Measurements from ENCODE around the gene KDM2B. TPM values are rescaled to one million over a fixed set of nuclear protein-coding genes. Genes with fewer than 3 reads are reported as not detected.

KDM2B gene
- total RNA-seq, 1 experiment from 2014 or later = 49.3 TPM

GRCh38 chr12:121611306-121611705 is 30.5 kb upstream of the KDM2B start:
- DNase-seq (ENCODE audit: low spot score) = no peak
- BruUV-seq (replicated peaks) = no TSS peak
- Histone ChIP-seq H3K27me3 (replicated peaks; ENCODE audit: insufficient read depth, low read depth, low read length, poor library complexity) (no peaks in the 10 kb centered on the region), H3K27ac (ENCODE audit: low read depth, low read length, poor library complexity, severe bottlenecking) (no peak overlapping the region), H3K4me1 (ENCODE audit: insufficient read depth, low read length, poor library complexity, severe bottlenecking) (peaks cover 9% of the 10 kb centered on the region), H3K4me3 (ENCODE audit: low read depth, low read length, poor library complexity, severe bottlenecking) (no peak overlapping the region), H3K9me3 (ENCODE audit: low read depth, low read length, poor library complexity, severe bottlenecking) (no peaks in the 10 kb centered on the region), H3K36me3 (ENCODE audit: insufficient read depth, low read length, poor library complexity, severe bottlenecking) (no peaks in the 10 kb centered on the region)
- intact Hi-C loops (cut with micrococcal nuclease; ENCODE audit: unreplicated experiment) = no loop called here
- ChIA-PET CTCF (no interaction called here), POLR2A (ENCODE audit: low non-redundant PET) (no interaction called here)
- no peak for TF ChIP-seq EZH2 (IDR thresholded peaks at IDR 0.05; ENCODE audit: borderline replicate concordance, low read depth, low read length, poor library complexity, severe bottlenecking)
- no peak for TF ChIP-seq CTCF (conservative IDR thresholded peaks at IDR 0.05; ENCODE audit: low read depth, low read length)

- intact Hi-C loops (cut with micrococcal nuclease; ENCODE audit: unreplicated experiment) = no loop called here
- no TSS peak for BruUV-seq (replicated peaks)
- peak overlapping the region; percentile 7 for H3K27ac ChIP-seq (ENCODE audit: low read depth, low read length, poor library complexity, severe bottlenecking)
Measured at GRCh38 chr12:121610239-121611149, 29.7 kb upstream of the KDM2B start.

GRCh38 chr12:121608301-121608700 is 27.5 kb upstream of the KDM2B start:
- no peaks in the 10 kb centered on the region for H3K36me3 ChIP-seq (ENCODE audit: insufficient read depth, low read length, poor library complexity, severe bottlenecking)
- no peaks in the 10 kb centered on the region for H3K27me3 ChIP-seq (replicated peaks; ENCODE audit: insufficient read depth, low read depth, low read length, poor library complexity)
- TF ChIP-seq CTCF (conservative IDR thresholded peaks at IDR 0.05; ENCODE audit: low read depth, low read length) = no peak
- TF ChIP-seq EZH2 (IDR thresholded peaks at IDR 0.05; ENCODE audit: borderline replicate concordance, low read depth, low read length, poor library complexity, severe bottlenecking) = no peak
- DNase-seq (ENCODE audit: low spot score) = no peak
- H3K4me1 ChIP-seq (ENCODE audit: insufficient read depth, low read length, poor library complexity, severe bottlenecking) = peaks cover 9% of the 10 kb centered on the region
- H3K27ac ChIP-seq (ENCODE audit: low read depth, low read length, poor library complexity, severe bottlenecking) = no peak overlapping the region
- ChIA-PET POLR2A (ENCODE audit: low non-redundant PET) (no interaction called here), CTCF (no interaction called here)
- intact Hi-C loops (cut with micrococcal nuclease; ENCODE audit: unreplicated experiment) = no loop called here
- no peaks in the 10 kb centered on the region for H3K9me3 ChIP-seq (ENCODE audit: low read depth, low read length, poor library complexity, severe bottlenecking)
- H3K4me3 ChIP-seq (ENCODE audit: low read depth, low read length, poor library complexity, severe bottlenecking) = no peak overlapping the region
- BruUV-seq (replicated peaks) = no TSS peak

More at GRCh38 chr12:121610239-121611149, 29.7 kb upstream of the KDM2B start:
- no peaks in the 10 kb centered on the region for H3K27me3 ChIP-seq (replicated peaks; ENCODE audit: insufficient read depth, low read depth, low read length, poor library complexity)
- CTCF ChIA-PET = no interaction called here
- no peak for DNase-seq (ENCODE audit: low spot score)
- no peak overlapping the region for H3K4me3 ChIP-seq (ENCODE audit: low read depth, low read length, poor library complexity, severe bottlenecking)
- no peaks in the 10 kb centered on the region for H3K36me3 ChIP-seq (ENCODE audit: insufficient read depth, low read length, poor library complexity, severe bottlenecking)
- H3K9me3 ChIP-seq (ENCODE audit: low read depth, low read length, poor library complexity, severe bottlenecking) = no peaks in the 10 kb centered on the region
- H3K4me1 ChIP-seq (ENCODE audit: insufficient read depth, low read length, poor library complexity, severe bottlenecking) = peaks cover 9% of the 10 kb centered on the region
- POLR2A ChIA-PET (ENCODE audit: low non-redundant PET) = no interaction called here
- TF ChIP-seq CTCF (conservative IDR thresholded peaks at IDR 0.05; ENCODE audit: low read depth, low read length) (no peak), EZH2 (IDR thresholded peaks at IDR 0.05; ENCODE audit: borderline replicate concordance, low read depth, low read length, poor library complexity, severe bottlenecking) (no peak)
